ENCODE measurements around the gene BCO1.

GRCh38 chr16:81275795-81276194 is 37.3 kb downstream of the BCO1 start:
- no peak for TF ChIP-seq GATA2 (IDR thresholded peaks at IDR 0.05; ENCODE audit: low read depth, low read length)
- no peak for TF ChIP-seq GATA3 (IDR thresholded peaks at IDR 0.05; ENCODE audit: low read depth, low read length)

All from SH-SY5Y (cell line).